GM18526 (cell line): Measurements from ENCODE around the gene CCNT2.
A peak's percentile ranks its signal among the peaks of the same experiment; 100 is the strongest.

Experiments used
- POLR2A ChIP-seq: IDR thresholded peaks from 3 replicates; pipeline ENCODE4 v1.6.1; 2011; ENCODE audit not compliant: insufficient read length; ENCODE audit errors: extremely low read depth

Gene CCNT2

DNA sequence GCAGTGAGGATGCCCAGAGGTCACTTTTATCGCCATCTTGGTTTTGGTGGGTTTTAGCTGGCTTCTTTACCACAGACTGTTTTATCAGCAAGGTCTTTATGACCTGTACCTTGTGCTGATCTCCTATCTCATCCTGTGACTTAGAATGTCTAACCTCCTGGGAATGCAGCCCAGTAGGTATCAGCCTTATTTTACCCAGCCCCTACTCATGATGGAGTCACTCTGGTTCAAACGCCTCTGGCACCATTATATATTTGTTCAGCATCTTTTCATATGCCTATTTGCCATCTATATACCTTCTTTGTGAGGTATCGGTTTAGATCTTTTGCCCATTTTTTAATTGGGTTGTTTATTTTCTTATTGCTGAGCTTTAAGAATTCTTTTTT, 7.2 kb upstream of the CCNT2 start:
- no peak for TF ChIP-seq POLR2A

DNA sequence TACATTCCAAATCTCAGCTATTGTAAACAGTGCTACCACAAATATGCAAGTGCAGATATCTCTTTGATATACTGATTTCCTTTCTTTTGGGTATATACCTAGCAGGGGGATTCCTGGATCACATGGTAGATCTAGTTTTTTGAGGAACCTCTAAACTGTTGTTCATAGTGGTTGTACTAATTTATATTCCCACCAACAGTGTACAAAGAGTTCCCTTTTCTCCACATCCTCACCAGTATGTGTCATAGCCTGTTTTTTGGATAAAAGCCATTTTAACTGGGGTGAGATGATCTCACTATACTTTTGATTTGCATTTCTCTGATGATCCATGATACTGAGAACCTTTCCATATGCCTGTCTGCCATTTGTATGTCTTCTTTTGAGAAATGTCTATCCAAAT, 6.3 kb upstream of the CCNT2 start:
- TF ChIP-seq POLR2A, result no peak

- no peak for TF ChIP-seq POLR2A
Observed at GRCh38 chr2:134917360-134917865, 1.2 kb upstream of the CCNT2 start.

- peak; percentile 78 for TF ChIP-seq POLR2A
Observed at GRCh38 chr2:134917888-134918525, 615 bp upstream of the CCNT2 start.

DNA sequence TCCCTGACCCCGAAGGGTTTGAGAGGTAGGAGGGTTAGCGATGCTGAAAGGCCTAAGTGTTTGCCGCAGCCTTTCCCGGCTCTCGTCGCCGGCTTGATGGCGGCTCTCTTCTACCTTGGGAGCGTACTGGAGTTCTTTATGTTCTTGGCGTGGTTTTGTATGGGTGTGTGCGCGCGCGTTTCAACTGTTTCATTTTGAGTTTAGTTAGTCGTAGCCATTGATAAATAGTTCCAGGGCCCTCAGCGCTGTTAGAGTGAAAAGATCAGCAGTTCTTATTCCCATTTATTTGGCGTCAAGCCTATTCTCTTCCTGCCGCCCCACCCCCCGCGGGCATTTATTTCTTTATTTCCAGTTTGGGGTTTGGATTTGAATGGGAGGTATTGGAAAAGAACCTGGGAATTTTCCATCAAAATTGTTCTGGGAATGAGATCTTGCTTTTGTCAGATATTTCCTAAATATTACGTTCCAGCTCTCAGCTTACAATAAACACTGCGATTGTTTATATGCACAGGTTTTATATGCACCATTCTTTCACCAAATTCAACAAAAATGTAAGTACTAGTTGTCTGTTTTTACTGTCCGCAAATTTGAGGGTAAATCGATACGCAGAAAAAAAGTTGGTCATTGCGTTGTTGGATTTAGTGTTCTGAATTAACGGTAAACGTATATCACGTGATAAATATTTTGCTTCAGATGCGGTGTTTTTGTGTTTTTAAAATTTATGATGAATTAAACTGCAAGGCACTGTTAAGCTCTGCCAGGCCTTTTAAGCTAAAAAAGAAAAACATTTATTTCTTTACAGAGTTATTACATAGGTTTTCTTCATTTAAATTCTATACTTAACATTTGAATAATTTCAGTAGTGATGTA, 954 bp downstream of the CCNT2 start:
- TF ChIP-seq POLR2A, result peak; percentile 33

GRCh38 chr2:134924912-134925311, 6.3 kb downstream of the CCNT2 start:
- no peak for TF ChIP-seq POLR2A

DNA sequence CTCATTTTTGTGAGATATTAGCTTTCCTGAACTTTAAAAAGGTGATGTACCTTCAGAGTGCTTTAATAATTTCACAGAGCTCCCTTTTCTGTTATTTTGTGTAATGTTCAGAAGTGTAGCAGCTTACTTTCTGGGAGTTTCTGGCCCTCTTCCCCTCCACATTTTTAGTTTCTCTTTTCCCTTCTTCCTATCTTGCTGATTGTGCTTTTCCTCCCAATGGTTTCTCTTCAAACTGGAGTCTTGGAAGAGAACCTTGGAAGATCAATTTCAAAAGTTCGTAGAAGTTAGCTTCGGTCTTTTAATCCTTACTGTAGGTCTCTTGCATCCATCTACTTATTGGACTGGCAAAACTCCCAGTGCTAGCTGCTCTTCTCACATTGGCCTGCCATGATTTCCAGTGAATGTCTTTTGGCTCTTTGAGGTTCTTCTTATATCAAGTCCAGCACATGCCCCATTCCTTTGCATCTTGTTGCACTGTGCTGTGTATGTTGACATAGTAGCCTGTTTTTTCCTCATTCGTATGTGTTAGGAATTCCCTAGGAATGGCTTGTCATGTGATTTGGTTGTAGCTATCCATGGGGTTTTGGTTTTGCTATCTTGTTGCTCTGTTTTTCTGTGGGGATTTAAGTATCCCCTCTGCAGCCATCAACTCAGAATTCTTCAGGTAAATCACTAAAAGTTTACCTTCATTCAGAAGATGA, 7.8 kb downstream of the CCNT2 start:
- no peak for TF ChIP-seq POLR2A

GRCh38 chr2:134927195-134927594, 8.6 kb downstream of the CCNT2 start:
- TF ChIP-seq POLR2A, result no peak

DNA sequence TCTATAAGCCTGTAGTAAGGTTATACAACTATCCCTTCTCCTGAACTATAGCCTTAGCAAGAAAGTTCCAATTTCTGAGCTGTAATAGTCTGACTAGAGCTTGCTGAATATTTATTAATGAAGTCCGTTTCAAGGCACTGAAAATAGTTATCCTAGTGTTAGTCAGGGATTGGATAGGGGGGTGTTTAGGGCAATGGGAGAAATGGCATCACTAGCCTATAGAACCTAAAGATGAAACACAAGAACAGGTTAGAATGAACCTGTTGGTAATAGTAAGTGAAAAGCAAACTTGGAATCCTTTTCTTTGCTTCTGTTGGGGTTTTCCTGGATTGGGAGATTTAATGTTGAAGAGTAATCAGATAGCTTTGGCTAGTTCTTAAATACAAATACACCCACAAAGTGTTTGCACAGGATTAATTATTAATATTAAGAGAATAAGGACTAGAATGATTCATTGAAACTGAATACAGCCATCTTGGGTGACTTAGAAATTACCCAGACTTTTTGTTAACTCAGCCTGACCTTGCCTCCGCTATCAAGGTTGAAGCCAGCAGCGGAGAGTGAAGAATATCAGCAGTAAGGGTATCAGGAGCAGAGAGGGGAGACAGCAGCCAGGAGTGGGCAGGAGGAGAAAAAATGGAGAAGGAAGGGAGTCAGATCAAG, 14.4 kb downstream of the CCNT2 start:
- TF ChIP-seq POLR2A, result no peak

- TF ChIP-seq POLR2A, result no peak
Observed at GRCh38 chr2:134933732-134934131, 15.1 kb downstream of the CCNT2 start.

DNA sequence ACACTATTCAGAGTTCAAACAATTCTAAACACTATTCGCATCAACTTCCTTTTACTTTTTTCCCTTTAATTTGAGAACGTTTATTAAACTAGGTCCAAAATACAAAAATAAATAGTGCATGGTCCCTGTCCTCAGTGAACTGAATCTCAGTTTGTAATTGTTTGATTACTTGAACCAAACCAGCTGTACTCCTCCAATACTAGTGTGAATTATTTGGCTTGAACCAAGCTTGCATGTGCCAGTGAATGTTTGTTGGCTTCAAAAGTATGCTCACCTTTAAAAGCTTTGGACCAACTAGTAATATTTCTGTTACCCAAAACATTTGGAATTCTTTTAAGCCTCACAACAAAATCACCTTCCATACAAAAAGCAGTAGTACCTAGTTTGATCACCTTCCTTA, 15.5 kb downstream of the CCNT2 start:
- TF ChIP-seq POLR2A, result no peak

DNA sequence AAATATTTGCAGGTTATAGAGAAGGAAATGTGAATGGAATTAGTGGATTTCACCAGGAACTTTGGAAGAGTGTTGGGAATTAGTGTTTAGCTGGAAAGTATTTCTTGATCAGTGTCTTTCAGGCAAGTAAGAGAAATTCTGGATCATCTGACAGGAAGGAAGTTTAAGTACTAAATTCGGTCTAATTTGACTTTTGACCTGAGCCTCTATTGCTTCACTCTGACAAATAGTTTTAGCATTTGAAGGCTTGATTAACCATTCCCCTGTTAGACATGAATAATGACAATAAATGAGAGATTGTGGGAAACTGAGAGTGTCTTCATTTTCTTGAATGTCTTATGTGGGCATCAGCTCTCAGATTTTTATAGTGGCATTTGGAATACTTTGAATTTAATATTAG, 16.0 kb downstream of the CCNT2 start:
- TF ChIP-seq POLR2A, result no peak

DNA sequence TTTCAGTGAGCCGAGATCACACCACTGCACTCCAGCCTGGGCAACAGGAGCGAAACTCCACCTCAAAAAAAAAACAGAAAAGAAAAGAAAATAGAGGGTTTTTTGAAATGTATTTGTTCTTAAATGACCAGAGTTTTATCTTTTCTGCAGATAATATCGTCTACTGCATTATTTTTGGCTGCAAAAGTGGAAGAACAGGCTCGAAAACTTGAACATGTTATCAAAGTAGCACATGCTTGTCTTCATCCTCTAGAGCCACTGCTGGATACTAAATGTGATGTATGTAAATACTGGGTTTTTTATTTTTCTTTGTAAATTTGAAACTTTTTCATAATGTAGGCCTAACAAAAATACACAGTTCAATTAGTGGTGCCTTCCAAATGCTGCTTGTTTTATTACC, 18.1 kb downstream of the CCNT2 start:
- TF ChIP-seq POLR2A, result no peak

DNA sequence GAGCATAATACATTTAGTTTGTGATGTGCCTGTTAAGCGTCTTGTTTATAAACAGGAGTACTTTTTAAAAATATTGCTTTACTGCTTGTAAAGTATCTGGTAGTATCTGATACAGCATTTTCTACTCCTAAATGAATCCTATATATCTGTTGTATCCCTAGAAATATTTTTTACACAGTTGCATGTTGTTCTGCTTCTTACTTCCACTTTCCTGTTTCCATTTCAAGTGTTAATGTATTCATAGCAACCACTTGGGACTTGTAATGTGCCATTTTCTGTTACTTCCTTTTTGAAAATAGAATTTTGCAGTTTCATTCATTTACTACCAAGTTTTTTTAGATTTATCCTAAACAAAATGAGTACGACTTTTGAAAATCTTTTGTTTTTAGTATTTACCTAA, 24.9 kb downstream of the CCNT2 start:
- TF ChIP-seq POLR2A, result no peak

- TF ChIP-seq POLR2A, result no peak
Observed at GRCh38 chr2:134944975-134945374, 26.4 kb downstream of the CCNT2 start.
